Ovary (tissue), 3 donors: ENCODE measurements around the gene ZC3H7A.

Source experiments
- CTCF ChIP-seq, 3 donors: fragments of 450-650 bp in 2 of 3; fragments of 200-600 bp in 1 of 3; IDR thresholded peaks; one replicate each; pipeline versions ENCODE4 v1.5.1 to v1.8.0; 2016 to 2022; ENCODE audit warnings: antibody characterized with exemption in 3 of 3, mild to moderate bottlenecking in 1 of 3
- POLR2A ChIP-seq: fragments of 450-650 bp; IDR thresholded peaks from one replicate; pipeline ENCODE4 v1.6.1; 2017; ENCODE audit warnings: antibody characterized with exemption, mild to moderate bottlenecking, moderate library complexity
- donor health status: DM: no; HTN: no; CAD: no.

- TF ChIP-seq CTCF (IDR thresholded peaks at IDR 0.05) (no peak), POLR2A (no peak)
Measured at GRCh38 chr16:11755022-11755760, 41.9 kb downstream of the ZC3H7A start.
